Body of pancreas (tissue), 4 donors: ENCODE data around the gene PUS3.

Experiments
- POLR2A ChIP-seq, 3 donors: fragments of 450-650 bp; IDR thresholded peaks; one replicate each; pipeline ENCODE4 v1.6.1; 2016; ENCODE audit warnings: antibody characterized with exemption in 3 of 3, mild to moderate bottlenecking in 2 of 3
- TF ChIP-seq, protein P1 (sequence below), 7 experiments: fragments of 450-650 bp in 4 of 7; fragments of 200-600 bp in 3 of 7; sonication (generic) in 3 of 7; IDR thresholded peaks; one replicate each; pipeline ENCODE4 v1.5.1; 2016 to 2019; ENCODE audit warnings: antibody characterized with exemption in 7 of 7

DNA sequence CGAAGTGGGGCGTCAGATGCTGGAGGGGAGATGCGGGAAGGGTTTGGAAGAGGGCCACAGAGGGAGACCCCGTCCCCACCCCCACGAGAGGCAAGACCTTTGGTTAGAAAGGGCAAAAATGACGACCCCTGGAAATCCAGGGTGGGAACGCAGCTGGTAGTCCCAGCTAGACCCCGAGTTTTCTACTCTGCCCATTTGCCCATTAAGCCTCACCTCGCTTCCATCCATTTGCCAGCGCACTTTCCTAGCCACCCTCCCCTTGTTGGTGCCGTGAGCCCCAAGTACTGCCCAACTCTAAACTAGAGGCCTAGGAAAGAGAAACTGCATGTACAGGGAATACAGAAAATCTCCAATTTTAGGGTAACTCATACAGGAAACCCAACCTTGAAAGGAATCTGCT lies 1.7 kb upstream of the PUS3 start:
- TF ChIP-seq, protein P1, sequence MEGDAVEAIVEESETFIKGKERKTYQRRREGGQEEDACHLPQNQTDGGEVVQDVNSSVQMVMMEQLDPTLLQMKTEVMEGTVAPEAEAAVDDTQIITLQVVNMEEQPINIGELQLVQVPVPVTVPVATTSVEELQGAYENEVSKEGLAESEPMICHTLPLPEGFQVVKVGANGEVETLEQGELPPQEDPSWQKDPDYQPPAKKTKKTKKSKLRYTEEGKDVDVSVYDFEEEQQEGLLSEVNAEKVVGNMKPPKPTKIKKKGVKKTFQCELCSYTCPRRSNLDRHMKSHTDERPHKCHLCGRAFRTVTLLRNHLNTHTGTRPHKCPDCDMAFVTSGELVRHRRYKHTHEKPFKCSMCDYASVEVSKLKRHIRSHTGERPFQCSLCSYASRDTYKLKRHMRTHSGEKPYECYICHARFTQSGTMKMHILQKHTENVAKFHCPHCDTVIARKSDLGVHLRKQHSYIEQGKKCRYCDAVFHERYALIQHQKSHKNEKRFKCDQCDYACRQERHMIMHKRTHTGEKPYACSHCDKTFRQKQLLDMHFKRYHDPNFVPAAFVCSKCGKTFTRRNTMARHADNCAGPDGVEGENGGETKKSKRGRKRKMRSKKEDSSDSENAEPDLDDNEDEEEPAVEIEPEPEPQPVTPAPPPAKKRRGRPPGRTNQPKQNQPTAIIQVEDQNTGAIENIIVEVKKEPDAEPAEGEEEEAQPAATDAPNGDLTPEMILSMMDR (IDR thresholded peaks at IDR 0.05): no peak
- no peak for TF ChIP-seq POLR2A (IDR thresholded peaks at IDR 0.05)
